A673 (cell line): ENCODE data around the gene NPAS2. TPM values are rescaled to one million over a fixed set of nuclear protein-coding genes. Genes with fewer than 3 reads are reported as not detected.

Experiments used
- BruUV-seq: library from RNA; stranded (reverse); fragments of 400-500 nt; replicated peaks from 2 replicates; lab custom pipeline; 2021; lab: Mats Ljungman, UMichigan
- CTCF ChIA-PET: fragments of 300-600 bp; sonication (Branson Sonifier 250); formaldehyde crosslinking; loops from one replicate; lab custom pipeline; 2022; ENCODE audit warnings: antibody characterized with exemption; lab: Charles Lee
- POLR2A ChIA-PET: fragments of 300-600 bp; sonication (Branson Sonifier 250); formaldehyde crosslinking; loops from one replicate; lab custom pipeline; 2022; ENCODE audit warnings: antibody characterized with exemption; ENCODE audit not compliant: low non-redundant PET; lab: Charles Lee
- DNase-seq: peaks from one replicate; pipeline ENCODE4 v3.0.0-alpha.2; 2015; ENCODE audit warnings: low spot score
- H3K27ac ChIP-seq: fragments of 200-600 bp; sonication (generic); 2 replicates; pipeline ENCODE4 v1.5.1; 2016; ENCODE audit warnings: mixed run types, low read depth, mild to moderate bottlenecking, mixed read lengths, antibody characterized with exemption, low read length; ENCODE audit not compliant: poor library complexity, severe bottlenecking
- H3K27me3 ChIP-seq: fragments of 200-600 bp; sonication (generic); replicated peaks from 2 replicates; pipeline ENCODE4 v1.6.1; 2017; ENCODE audit warnings: mixed run types, low read depth, mild to moderate bottlenecking, mixed read lengths, antibody characterized with exemption, low read length; ENCODE audit not compliant: insufficient read depth, poor library complexity
- H3K36me3 ChIP-seq: fragments of 200-600 bp; sonication (generic); 2 replicates; pipeline ENCODE4 v1.6.1; 2016; ENCODE audit warnings: mixed run types, mild to moderate bottlenecking, mixed read lengths, antibody characterized with exemption, low read length; ENCODE audit not compliant: insufficient read depth, poor library complexity, severe bottlenecking
- H3K4me1 ChIP-seq: fragments of 200-600 bp; sonication (generic); 2 replicates; pipeline ENCODE4 v1.6.1; 2017; ENCODE audit warnings: mixed run types, mild to moderate bottlenecking, mixed read lengths, antibody characterized with exemption, low read length; ENCODE audit not compliant: insufficient read depth, poor library complexity, severe bottlenecking
- H3K4me3 ChIP-seq: fragments of 200-600 bp; sonication (generic); 2 replicates; pipeline ENCODE4 v1.5.1; 2016; ENCODE audit warnings: low read depth, mixed run types, mild to moderate bottlenecking, mixed read lengths, low read length; ENCODE audit not compliant: poor library complexity, severe bottlenecking
- H3K9me3 ChIP-seq: fragments of 200-600 bp; sonication (generic); 2 replicates; pipeline ENCODE4 v1.6.1; 2016; ENCODE audit warnings: mixed run types, low read depth, mild to moderate bottlenecking, mixed read lengths, antibody characterized with exemption, low read length; ENCODE audit not compliant: poor library complexity, severe bottlenecking
- CTCF ChIP-seq: fragments of 300-800, 200-600 bp; sonication (generic); conservative IDR thresholded peaks from 2 replicates; pipeline ENCODE4 v1.5.1; 2017; ENCODE audit warnings: low read depth, mild to moderate bottlenecking, antibody characterized with exemption, low read length, moderate library complexity, mixed read lengths
- EZH2 ChIP-seq: fragments of 200-600 bp; sonication (generic); IDR thresholded peaks from 2 replicates; pipeline ENCODE4 v1.6.1; 2017; ENCODE audit warnings: borderline replicate concordance, low read depth, mild to moderate bottlenecking, mixed read lengths, antibody characterized with exemption, low read length; ENCODE audit not compliant: poor library complexity, severe bottlenecking
- intact Hi-C: fragments of 100-400 bp; cut with micrococcal nuclease; formaldehyde crosslinking; loops from one replicate; pipeline ENCODE4 v1.10.0; 2022; ENCODE audit not compliant: unreplicated experiment
- total RNA-seq: library from RNA; stranded (reverse); gene quantifications from 2 replicates; pipeline ENCODE4 v1.2.3, GENCODE V29; 2021

Gene NPAS2
- total RNA-seq, 1 experiment from 2014 or later: 9.4 TPM

DNA sequence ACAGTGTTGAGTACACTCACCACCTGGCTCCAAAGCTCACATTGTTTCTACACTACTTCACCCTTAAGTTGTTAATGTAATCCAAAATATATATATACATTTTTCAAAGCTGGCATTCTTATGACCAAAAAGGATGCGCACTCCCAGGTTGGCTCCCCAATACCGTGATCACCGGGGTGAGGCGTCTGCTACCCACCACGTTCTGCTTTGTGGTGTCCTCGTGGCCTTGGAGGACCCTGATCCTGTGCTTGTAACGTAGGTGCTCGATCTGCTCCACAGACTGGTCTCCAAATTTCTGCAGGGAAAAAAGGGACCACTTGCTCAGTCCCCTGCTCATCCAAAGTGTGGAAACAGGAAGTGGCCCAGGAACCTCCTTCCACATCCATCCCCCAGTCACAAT lies 207.9 kb downstream of the NPAS2 start:
- no peak for TF ChIP-seq EZH2
- TF ChIP-seq CTCF: no peak
- BruUV-seq: no TSS peak

GRCh38 chr2:101030866-101031554 lies 211.1 kb downstream of the NPAS2 start:
- no peak overlapping the region for H3K4me3 ChIP-seq

More for the DNA sequence above, 207.9 kb downstream of the NPAS2 start:
- Histone ChIP-seq H3K9me3 (no peaks in the 10 kb centered on the region), H3K4me1 (no peaks in the 10 kb centered on the region), H3K36me3 (peaks cover 7% of the 10 kb centered on the region), H3K27ac (no peak overlapping the region), H3K27me3 (no peaks in the 10 kb centered on the region), H3K4me3 (no peak overlapping the region)
- DNase-seq: no peak
- intact Hi-C loops: no loop called here
- POLR2A ChIA-PET: no interaction called here
- CTCF ChIA-PET: no interaction called here

DNA sequence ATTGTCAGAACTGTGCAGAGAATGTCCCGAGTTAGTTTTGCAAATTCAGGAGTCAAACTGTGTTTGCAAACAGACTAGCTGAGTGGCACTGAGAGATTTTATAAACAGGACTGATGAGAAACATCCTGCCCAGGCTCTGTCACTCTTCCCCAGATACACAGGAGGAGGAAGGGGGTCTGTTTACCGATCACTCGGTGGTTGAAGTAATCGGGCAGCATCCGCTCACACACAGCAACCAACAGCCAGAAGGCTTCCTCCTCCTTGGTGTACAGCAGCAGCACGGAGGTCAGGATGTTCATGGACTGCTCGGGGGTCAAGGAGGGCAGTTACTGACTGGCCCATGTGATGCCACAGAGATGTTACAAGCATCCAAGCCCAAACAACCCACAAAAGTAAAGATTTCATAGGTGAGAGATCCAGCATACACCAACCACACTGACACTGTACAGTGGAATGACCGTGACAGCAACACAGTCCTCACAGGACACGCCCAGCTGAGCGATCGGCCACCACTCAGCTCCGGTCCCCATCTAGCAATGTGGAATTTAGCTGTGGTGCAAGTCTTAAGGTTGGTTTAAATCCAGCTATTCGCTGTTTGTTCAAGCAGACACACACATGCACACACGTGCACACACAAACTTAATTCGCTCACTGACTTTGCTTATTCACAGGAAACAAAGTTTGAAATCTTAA lies 212.3 kb downstream of the NPAS2 start:
- no peak for DNase-seq
- POLR2A ChIA-PET: no interaction called here

More at GRCh38 chr2:101030866-101031554, 211.1 kb downstream of the NPAS2 start:
- intact Hi-C loops: no loop called here
- H3K27me3 ChIP-seq: no peaks in the 10 kb centered on the region
- BruUV-seq: no TSS peak
- POLR2A ChIA-PET: no interaction called here
- H3K27ac ChIP-seq: no peak overlapping the region
- CTCF ChIA-PET: no interaction called here
- no peaks in the 10 kb centered on the region for H3K9me3 ChIP-seq
- DNase-seq: no peak
- H3K36me3 ChIP-seq: no peaks in the 10 kb centered on the region
- no peak for TF ChIP-seq CTCF
- no peak for TF ChIP-seq EZH2
- no peaks in the 10 kb centered on the region for H3K4me1 ChIP-seq

More for the DNA sequence above, 212.3 kb downstream of the NPAS2 start:
- no peaks in the 10 kb centered on the region for H3K36me3 ChIP-seq
- TF ChIP-seq CTCF (no peak), EZH2 (no peak)
- no peaks in the 10 kb centered on the region for H3K9me3 ChIP-seq
- no peaks in the 10 kb centered on the region for H3K4me1 ChIP-seq
- no peaks in the 10 kb centered on the region for H3K27me3 ChIP-seq
- no peak overlapping the region for H3K4me3 ChIP-seq
- CTCF ChIA-PET: interaction anchor here (0.6 kb wide), 1 partner anchor 27 kb away, joined by 3 read pairs; no protein-coding TSS in a partner anchor
- H3K27ac ChIP-seq: no peak overlapping the region
- BruUV-seq: no TSS peak
- intact Hi-C loops: no loop called here
